OCI-LY3 (cell line): ENCODE data around the gene HCRTR1.

Experiments used
- CTCF ChIP-seq: fragments of 200-600, 300-600 bp; sonication (generic); IDR thresholded peaks from 2 replicates; pipeline ENCODE4 v1.5.1; 2014; ENCODE audit warnings: antibody characterized with exemption, low read length, low read depth
- EZH2phosphoT487 ChIP-seq: fragments of 200-600 bp; shearing (Covaris generic); IDR thresholded peaks from 2 replicates; pipeline ENCODE4 v1.6.1; 2018; ENCODE audit warnings: antibody characterized with exemption, mixed run types, low read depth

DNA sequence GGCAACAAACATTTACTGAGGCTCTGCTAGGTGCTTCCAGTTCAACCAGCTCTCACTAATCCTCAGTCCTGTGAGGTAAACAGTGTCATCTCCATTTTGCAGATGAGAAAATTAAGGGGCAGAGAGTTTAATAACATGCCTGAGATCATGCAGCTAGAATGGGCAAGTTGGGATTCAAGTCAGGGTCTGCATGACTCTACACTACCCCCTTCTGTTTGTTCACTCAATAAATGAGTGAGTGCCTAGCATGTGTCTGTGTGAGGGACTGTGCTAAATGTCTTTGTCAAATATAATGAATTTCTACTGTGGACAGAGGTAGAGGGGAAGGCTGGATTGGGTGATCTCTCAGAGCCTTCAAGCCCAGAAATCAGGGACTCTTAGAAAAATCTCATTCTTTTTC, 22.7 kb downstream of the HCRTR1 start:
- TF ChIP-seq CTCF (peak; percentile 16; the same call in 1 of the 2 replicates), EZH2phosphoT487 (no peak)
